ENCODE results near the gene IQGAP2. TPM values are rescaled to one million over a fixed set of nuclear protein-coding genes. Genes with fewer than 3 reads are reported as not detected.

Gene IQGAP2
- polyA plus RNA-seq, 1 experiment: 0.63 TPM

- TF ChIP-seq, protein P1, sequence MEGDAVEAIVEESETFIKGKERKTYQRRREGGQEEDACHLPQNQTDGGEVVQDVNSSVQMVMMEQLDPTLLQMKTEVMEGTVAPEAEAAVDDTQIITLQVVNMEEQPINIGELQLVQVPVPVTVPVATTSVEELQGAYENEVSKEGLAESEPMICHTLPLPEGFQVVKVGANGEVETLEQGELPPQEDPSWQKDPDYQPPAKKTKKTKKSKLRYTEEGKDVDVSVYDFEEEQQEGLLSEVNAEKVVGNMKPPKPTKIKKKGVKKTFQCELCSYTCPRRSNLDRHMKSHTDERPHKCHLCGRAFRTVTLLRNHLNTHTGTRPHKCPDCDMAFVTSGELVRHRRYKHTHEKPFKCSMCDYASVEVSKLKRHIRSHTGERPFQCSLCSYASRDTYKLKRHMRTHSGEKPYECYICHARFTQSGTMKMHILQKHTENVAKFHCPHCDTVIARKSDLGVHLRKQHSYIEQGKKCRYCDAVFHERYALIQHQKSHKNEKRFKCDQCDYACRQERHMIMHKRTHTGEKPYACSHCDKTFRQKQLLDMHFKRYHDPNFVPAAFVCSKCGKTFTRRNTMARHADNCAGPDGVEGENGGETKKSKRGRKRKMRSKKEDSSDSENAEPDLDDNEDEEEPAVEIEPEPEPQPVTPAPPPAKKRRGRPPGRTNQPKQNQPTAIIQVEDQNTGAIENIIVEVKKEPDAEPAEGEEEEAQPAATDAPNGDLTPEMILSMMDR (IDR thresholded peaks at IDR 0.05; ENCODE audit: low read depth, low read length): no peak
- peaks cover 2% of the 10 kb centered on the region for H3K27me3 ChIP-seq (ENCODE audit: control insufficient read depth, insufficient read depth, low read length)
- CTCF ChIA-PET: interaction anchor here (1.0 kb wide), 1 partner anchor 24 kb away, joined by 4 read pairs; the partner anchor contains the start of gene IQGAP2
- no peaks in the 10 kb centered on the region for H3K9me3 ChIP-seq (ENCODE audit: control insufficient read depth, insufficient read depth, low read length)
- no peak overlapping the region for H3K4me3 ChIP-seq (ENCODE audit: low read depth, low read length)
- POLR2A ChIA-PET: interaction anchor here (0.6 kb wide), 1 partner anchor 458 kb away, joined by 9 read pairs; no protein-coding TSS in a partner anchor
- DNase-seq (ENCODE audit: low read depth, low spot score): no peak
- no peak overlapping the region for H3K27ac ChIP-seq (ENCODE audit: low read depth, low read length)
These were observed 23.8 kb upstream of the IQGAP2 start for GRCh38 chr5:76379316-76379715.

GRCh38 chr5:76379855-76380254 lies 23.2 kb upstream of the IQGAP2 start:
- peaks cover 2% of the 10 kb centered on the region for H3K27me3 ChIP-seq (ENCODE audit: control insufficient read depth, insufficient read depth, low read length)
- TF ChIP-seq, protein P1 (IDR thresholded peaks at IDR 0.05; ENCODE audit: low read depth, low read length): no peak
- CTCF ChIA-PET: interaction anchor here (1.0 kb wide), 1 partner anchor 23 kb away, joined by 4 read pairs; the partner anchor contains the start of gene IQGAP2
- no peak overlapping the region for H3K4me3 ChIP-seq (ENCODE audit: low read depth, low read length)
- POLR2A ChIA-PET: interaction anchor here (0.6 kb wide), 1 partner anchor 458 kb away, joined by 9 read pairs; no protein-coding TSS in a partner anchor
- no peak overlapping the region for H3K27ac ChIP-seq (ENCODE audit: low read depth, low read length)
- no peaks in the 10 kb centered on the region for H3K9me3 ChIP-seq (ENCODE audit: control insufficient read depth, insufficient read depth, low read length)
- no peak for DNase-seq (ENCODE audit: low read depth, low spot score)

DNA sequence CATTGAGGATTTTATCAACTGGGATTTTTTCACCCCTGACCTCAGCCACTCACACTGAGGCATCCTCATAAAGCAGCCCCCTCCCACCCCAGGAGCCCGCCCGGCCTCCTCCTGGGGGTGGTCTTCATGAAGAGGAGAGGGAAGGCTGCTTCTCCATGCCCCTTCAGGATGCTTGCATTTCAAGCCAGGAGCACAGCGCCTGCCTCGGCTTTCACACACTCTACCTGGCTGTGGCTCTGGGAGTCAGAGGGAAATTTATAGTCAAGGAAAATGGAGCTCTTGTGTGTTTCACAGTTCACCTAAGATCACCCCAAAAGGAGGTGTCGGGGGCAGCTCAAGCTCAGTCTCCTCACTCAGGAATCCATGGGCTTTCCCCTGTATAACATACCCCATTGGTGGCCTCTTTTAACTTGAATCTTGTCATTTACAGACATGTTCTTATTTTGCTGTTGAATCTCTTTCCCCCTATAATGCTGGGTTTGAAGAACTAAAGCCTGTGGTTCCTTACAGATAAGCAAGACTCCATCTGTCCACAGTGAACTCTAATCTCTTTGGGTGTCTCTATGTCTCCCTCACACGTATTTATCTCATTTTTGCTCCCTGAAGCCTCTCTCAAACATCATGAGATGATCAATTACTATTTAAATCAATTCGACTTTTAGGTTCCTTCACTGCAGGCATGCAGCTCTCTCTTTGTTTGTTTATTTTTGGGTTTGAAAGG lies 22.6 kb upstream of the IQGAP2 start:
- TF ChIP-seq, protein P1 (IDR thresholded peaks at IDR 0.05; ENCODE audit: low read depth, low read length): no peak
- CTCF ChIA-PET: interaction anchor here (1.0 kb wide), 1 partner anchor 23 kb away, joined by 4 read pairs; the partner anchor contains the start of gene IQGAP2
- no peak for DNase-seq (ENCODE audit: low read depth, low spot score)
- H3K27ac ChIP-seq (ENCODE audit: low read depth, low read length): no peak overlapping the region
- peaks cover 2% of the 10 kb centered on the region for H3K27me3 ChIP-seq (ENCODE audit: control insufficient read depth, insufficient read depth, low read length)
- H3K4me3 ChIP-seq (ENCODE audit: low read depth, low read length): no peak overlapping the region
- no peaks in the 10 kb centered on the region for H3K9me3 ChIP-seq (ENCODE audit: control insufficient read depth, insufficient read depth, low read length)
- POLR2A ChIA-PET: no interaction called here

- TF ChIP-seq, protein P1 (IDR thresholded peaks at IDR 0.05; ENCODE audit: low read depth, low read length): no peak
- Histone ChIP-seq H3K4me3 (ENCODE audit: low read depth, low read length) (no peak overlapping the region), H3K27me3 (ENCODE audit: control insufficient read depth, insufficient read depth, low read length) (peaks cover 2% of the 10 kb centered on the region), H3K27ac (ENCODE audit: low read depth, low read length) (no peak overlapping the region), H3K9me3 (ENCODE audit: control insufficient read depth, insufficient read depth, low read length) (no peaks in the 10 kb centered on the region)
- ChIA-PET CTCF (no interaction called here), POLR2A (no interaction called here)
- DNase-seq (ENCODE audit: low read depth, low spot score): no peak
These were observed 19.8 kb upstream of the IQGAP2 start for GRCh38 chr5:76383126-76383832.

GRCh38 chr5:76384189-76384588 lies 18.9 kb upstream of the IQGAP2 start:
- CTCF ChIA-PET: interaction anchor here (0.6 kb wide), 1 partner anchor 93 kb away, joined by 3 read pairs; no protein-coding TSS in a partner anchor
- H3K9me3 ChIP-seq (ENCODE audit: control insufficient read depth, insufficient read depth, low read length): no peaks in the 10 kb centered on the region
- TF ChIP-seq, protein P1 (IDR thresholded peaks at IDR 0.05; ENCODE audit: low read depth, low read length): no peak
- H3K4me3 ChIP-seq (ENCODE audit: low read depth, low read length): no peak overlapping the region
- H3K27me3 ChIP-seq (ENCODE audit: control insufficient read depth, insufficient read depth, low read length): peaks cover 4% of the 10 kb centered on the region
- POLR2A ChIA-PET: no interaction called here
- H3K27ac ChIP-seq (ENCODE audit: low read depth, low read length): no peak overlapping the region
- DNase-seq (ENCODE audit: low read depth, low spot score): no peak
